Mesenchymal stem cell (in vitro differentiated cells and primary cell): Measurements from ENCODE around the gene TMC4. TPM values are rescaled to one million over a fixed set of nuclear protein-coding genes. Genes with fewer than 3 reads are reported as not detected.
"Not testable (repeated sequence)": the region's sequence is repeated elsewhere in the genome, so short reads cannot be mapped to it uniquely, and the experiment has no call there.

ENCODE experiments used
- DNase-seq: peaks from one replicate; pipeline ENCODE4 v3.0.0-alpha.2; 2013
- H2AFZ ChIP-seq: one replicate; pipeline ENCODE4 v1.6.1; 2013; ENCODE audit warnings: low read depth, mild to moderate bottlenecking, control low read depth, inconsistent platforms, low read length, moderate library complexity
- H2AK5ac ChIP-seq: 2 replicates; pipeline ENCODE4 v1.6.1; 2013; ENCODE audit warnings: low read length, moderate library complexity, mild to moderate bottlenecking, inconsistent platforms; ENCODE audit not compliant: severe bottlenecking
- H2BK120ac ChIP-seq: one replicate; pipeline ENCODE4 v1.6.1; 2013; ENCODE audit warnings: low read depth, mild to moderate bottlenecking, inconsistent platforms, low read length, moderate library complexity
- H2BK12ac ChIP-seq, 2 experiments: one replicate each; pipeline ENCODE4 v1.6.1; 2013; ENCODE audit warnings: inconsistent platforms in 2 of 2, low read length in 2 of 2, mild to moderate bottlenecking in 2 of 2, moderate library complexity in 2 of 2, control low read depth in 1 of 2
- H2BK15ac ChIP-seq: one replicate; pipeline ENCODE4 v1.6.1; 2013; ENCODE audit warnings: mild to moderate bottlenecking, low read depth, inconsistent platforms; ENCODE audit not compliant: poor library complexity, severe bottlenecking
- H2BK5ac ChIP-seq: 2 replicates; pipeline ENCODE4 v1.6.1; 2013; ENCODE audit warnings: low read depth, mild to moderate bottlenecking, low read length, control low read depth, inconsistent platforms; ENCODE audit not compliant: poor library complexity, severe bottlenecking
- H3K14ac ChIP-seq, 2 experiments: one replicate each; pipeline ENCODE4 v1.6.1; 2013; ENCODE audit warnings: inconsistent platforms in 2 of 2, low read length in 2 of 2, control low read depth in 1 of 2, mild to moderate bottlenecking in 1 of 2, moderate library complexity in 1 of 2
- H3K18ac ChIP-seq, 2 experiments: one replicate each; pipeline ENCODE4 v1.6.1; 2013; ENCODE audit warnings: inconsistent platforms in 2 of 2, low read length in 2 of 2, control low read depth in 1 of 2, low read depth in 1 of 2, mild to moderate bottlenecking in 1 of 2
- H3K23ac ChIP-seq, 2 experiments: one replicate each; pipeline ENCODE4 v1.6.1; 2013; ENCODE audit warnings: inconsistent platforms in 2 of 2, low read length in 2 of 2, mild to moderate bottlenecking in 2 of 2, moderate library complexity in 2 of 2, control low read depth in 1 of 2
- H3K27ac ChIP-seq: 2 replicates; pipeline ENCODE4 v1.5.1; 2013; ENCODE audit warnings: mild to moderate bottlenecking, moderate library complexity, low read length, control low read depth, inconsistent platforms; ENCODE audit not compliant: poor library complexity, severe bottlenecking
- H3K27me3 ChIP-seq, 2 experiments: 2 replicates each; pipeline versions ENCODE4 v1.6.1 to v1.7.0; 2013; ENCODE audit warnings: low read length in 2 of 2, mild to moderate bottlenecking in 2 of 2, moderate library complexity in 2 of 2, control low read depth in 1 of 2, inconsistent platforms in 1 of 2; ENCODE audit not compliant: control insufficient read depth in 1 of 2, insufficient read depth in 1 of 2
- H3K36me3 ChIP-seq, 2 experiments: 2 replicates each; pipeline versions ENCODE4 v1.6.1 to v1.7.0; 2013; ENCODE audit warnings: low read length in 2 of 2, control low read depth in 1 of 2, inconsistent platforms in 1 of 2, low read depth in 1 of 2, mild to moderate bottlenecking in 1 of 2; ENCODE audit not compliant: insufficient read depth in 2 of 2, control insufficient read depth in 1 of 2
- H3K4ac ChIP-seq, 2 experiments: one replicate each; pipeline ENCODE4 v1.6.1; 2013; ENCODE audit warnings: inconsistent platforms in 2 of 2, low read length in 2 of 2, mild to moderate bottlenecking in 2 of 2, moderate library complexity in 2 of 2, control low read depth in 1 of 2, low read depth in 1 of 2
- H3K4me1 ChIP-seq: 2 replicates; pipeline ENCODE4 v1.6.1; 2013; ENCODE audit warnings: low read depth, low read length, control low read depth; ENCODE audit not compliant: control insufficient read depth, insufficient read depth
- H3K4me2 ChIP-seq: 2 replicates; pipeline ENCODE4 v1.6.1; 2013; ENCODE audit warnings: low read length, mild to moderate bottlenecking, inconsistent platforms; ENCODE audit not compliant: poor library complexity, severe bottlenecking
- H3K4me3 ChIP-seq, 2 experiments: 2 replicates each; pipeline versions ENCODE4 v1.5.1 to v1.7.0; 2013; ENCODE audit warnings: low read length in 2 of 2, mild to moderate bottlenecking in 2 of 2, control low read depth in 1 of 2, low read depth in 1 of 2; ENCODE audit not compliant: insufficient read depth in 1 of 2
- H3K79me1 ChIP-seq: replicated peaks from 2 replicates; pipeline ENCODE4 v1.6.1; 2013; ENCODE audit warnings: mild to moderate bottlenecking, control low read depth, low read length, inconsistent platforms; ENCODE audit not compliant: poor library complexity, severe bottlenecking
- H3K9ac ChIP-seq: 2 replicates; pipeline ENCODE4 v1.7.0; 2013; ENCODE audit warnings: mild to moderate bottlenecking, low read length, moderate library complexity
- H3K9me3 ChIP-seq: 2 replicates; pipeline ENCODE4 v1.7.0; 2013; ENCODE audit warnings: mild to moderate bottlenecking, low read length; ENCODE audit not compliant: control insufficient read depth
- H4K8ac ChIP-seq: one replicate; pipeline ENCODE4 v1.6.1; 2013; ENCODE audit warnings: inconsistent platforms, mild to moderate bottlenecking, low read length, moderate library complexity
- H4K91ac ChIP-seq: one replicate; pipeline ENCODE4 v1.6.1; 2013; ENCODE audit warnings: mild to moderate bottlenecking, low read length, inconsistent platforms
- WGBS: methylation state at CpG from one replicate; pipeline ENCODE4 v1.1.7; 2013; ENCODE audit warnings: mixed read lengths; 5-methylcytosine and 5-hydroxymethylcytosine counted together
- polyA plus RNA-seq, 2 experiments: library from polyadenylated mRNA; stranded (reverse); fragments of 200-250 nt; gene quantifications; one replicate each; pipeline ENCODE4 v1.2.3, GENCODE V29; 2013

Gene TMC4, protein sequence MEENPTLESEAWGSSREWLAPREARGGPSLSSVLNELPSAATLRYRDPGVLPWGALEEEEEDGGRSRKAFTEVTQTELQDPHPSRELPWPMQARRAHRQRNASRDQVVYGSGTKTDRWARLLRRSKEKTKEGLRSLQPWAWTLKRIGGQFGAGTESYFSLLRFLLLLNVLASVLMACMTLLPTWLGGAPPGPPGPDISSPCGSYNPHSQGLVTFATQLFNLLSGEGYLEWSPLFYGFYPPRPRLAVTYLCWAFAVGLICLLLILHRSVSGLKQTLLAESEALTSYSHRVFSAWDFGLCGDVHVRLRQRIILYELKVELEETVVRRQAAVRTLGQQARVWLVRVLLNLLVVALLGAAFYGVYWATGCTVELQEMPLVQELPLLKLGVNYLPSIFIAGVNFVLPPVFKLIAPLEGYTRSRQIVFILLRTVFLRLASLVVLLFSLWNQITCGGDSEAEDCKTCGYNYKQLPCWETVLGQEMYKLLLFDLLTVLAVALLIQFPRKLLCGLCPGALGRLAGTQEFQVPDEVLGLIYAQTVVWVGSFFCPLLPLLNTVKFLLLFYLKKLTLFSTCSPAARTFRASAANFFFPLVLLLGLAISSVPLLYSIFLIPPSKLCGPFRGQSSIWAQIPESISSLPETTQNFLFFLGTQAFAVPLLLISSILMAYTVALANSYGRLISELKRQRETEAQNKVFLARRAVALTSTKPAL
- 1.7 TPM for polyA plus RNA-seq (2013, experiment 1 of 2)
- polyA plus RNA-seq (2013, experiment 2 of 2): 1.2 TPM

DNA sequence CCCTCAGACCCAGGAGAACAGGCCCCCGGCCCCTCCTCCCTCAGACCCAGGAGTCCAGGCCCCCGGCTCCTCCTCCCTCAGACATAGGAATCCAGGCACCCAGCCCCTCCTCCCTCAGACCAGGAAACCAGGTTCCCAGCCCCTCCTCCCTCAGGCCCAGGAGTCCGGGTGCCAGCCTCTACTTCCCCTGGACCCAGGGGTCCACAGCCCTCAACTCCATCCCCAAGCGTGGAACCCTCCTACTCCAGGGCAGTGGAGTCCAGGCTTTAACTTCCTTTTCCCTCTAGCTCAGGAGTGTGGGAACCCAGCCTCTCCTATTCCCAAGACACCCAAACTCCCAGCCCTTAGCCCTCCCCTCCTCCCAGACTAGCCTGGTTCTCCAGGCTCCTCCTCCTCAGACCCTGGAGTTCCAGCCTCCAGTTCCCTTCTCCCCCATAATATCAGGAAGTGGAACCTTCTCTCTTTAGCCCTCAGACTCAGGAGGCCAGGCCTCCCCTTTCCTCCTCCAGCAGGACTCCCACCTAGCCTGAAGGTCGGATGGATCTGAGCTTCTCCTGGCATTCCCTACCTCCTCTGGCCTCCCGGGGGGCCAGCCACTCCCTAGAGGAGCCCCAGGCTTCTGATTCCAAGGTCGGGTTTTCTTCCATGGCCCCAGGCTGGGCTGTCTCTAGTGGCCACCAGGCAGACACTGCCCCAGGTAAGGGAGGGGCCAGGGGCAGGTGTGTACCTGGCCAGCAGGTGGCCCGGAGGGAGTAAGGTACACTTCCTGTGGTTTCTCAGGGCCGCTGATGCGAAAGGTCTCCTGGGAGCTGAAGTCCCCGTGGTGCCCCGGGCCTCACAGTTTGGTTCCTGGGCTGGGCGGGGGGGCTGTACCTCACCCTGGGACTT is at the start of gene TMC4:
TSS of gene TMC4 (minus strand) at position 690 of the 888 bp plus-strand sequence. CDS start at position 647, 43 bp downstream.
- Histone ChIP-seq H2AFZ (no peak within 1 kb of the TSS), H2BK5ac (no peak within 1 kb of the TSS), H3K23ac (peak within 1 kb of the TSS in 1 of 2 experiments; percentile 17), H2AK5ac (no peak within 1 kb of the TSS), H3K4ac (no peak within 1 kb of the TSS), H3K27me3 (no peaks in the 10 kb centered on the region), H3K4me3 (no peak within 1 kb of the TSS), H3K4me2 (no peak within 1 kb of the TSS), H4K8ac (peak within 1 kb of the TSS; percentile 93), H3K36me3 (peaks cover 12 to 19% of the 10 kb centered on the region in 2 experiments), H2BK12ac (no peak within 1 kb of the TSS), H3K79me1 (no peaks in the 10 kb centered on the region), H3K14ac (no peak within 1 kb of the TSS), H4K91ac (peak within 1 kb of the TSS; percentile 40), H3K4me1 (peaks cover 16% of the 10 kb centered on the region), H3K18ac (no peak within 1 kb of the TSS), H3K9ac (no peak within 1 kb of the TSS), H2BK15ac (no peak within 1 kb of the TSS), H3K27ac (no peak within 1 kb of the TSS), H3K9me3 (no peaks in the 10 kb centered on the region), H2BK120ac (no peak within 1 kb of the TSS)
- WGBS: 21% methylated on average over 13 of the region's 13 CpGs
- peak; percentile 48 for DNase-seq

DNA sequence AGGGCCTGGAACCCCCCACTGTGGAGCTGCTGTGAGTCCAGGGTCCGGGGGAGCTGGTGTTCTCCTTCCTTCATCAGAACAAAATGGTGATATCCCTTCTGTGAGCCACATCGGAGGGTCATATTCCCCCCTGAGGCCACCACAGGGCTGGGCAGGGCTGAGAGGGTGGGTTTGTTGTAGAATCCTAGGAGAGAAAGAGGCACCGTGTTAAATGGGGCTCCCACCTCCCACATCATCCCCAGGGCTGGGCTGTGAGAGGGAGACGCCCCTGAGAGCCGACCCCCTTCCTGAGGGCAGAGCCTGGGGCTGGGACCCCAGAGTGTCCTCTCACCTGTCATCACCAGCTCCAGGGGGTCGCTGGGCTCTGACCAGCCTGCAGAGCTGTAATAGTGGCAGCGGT is 49.0 kb upstream of the TMC4 start:
- H4K8ac ChIP-seq, DNase-seq, H3K14ac ChIP-seq, H4K91ac ChIP-seq, H2AK5ac ChIP-seq, H2BK12ac ChIP-seq, H2AFZ ChIP-seq, H3K4me2 ChIP-seq, H3K18ac ChIP-seq, H2BK120ac ChIP-seq, H3K79me1 ChIP-seq, H3K27ac ChIP-seq, H2BK5ac ChIP-seq, H3K4ac ChIP-seq, H3K9ac ChIP-seq, H3K9me3 ChIP-seq, H3K23ac ChIP-seq, H2BK15ac ChIP-seq, H3K4me3 ChIP-seq: not testable (repeated sequence)
- Histone ChIP-seq H3K27me3 (peaks cover 4 to 19% of the 10 kb centered on the region in 2 experiments), H3K36me3 (peaks cover 7 to 17% of the 10 kb centered on the region in 2 experiments), H3K4me1 (peaks cover 23% of the 10 kb centered on the region)
- WGBS: no CpG with 5 or more reads among the region's 7 CpGs

DNA sequence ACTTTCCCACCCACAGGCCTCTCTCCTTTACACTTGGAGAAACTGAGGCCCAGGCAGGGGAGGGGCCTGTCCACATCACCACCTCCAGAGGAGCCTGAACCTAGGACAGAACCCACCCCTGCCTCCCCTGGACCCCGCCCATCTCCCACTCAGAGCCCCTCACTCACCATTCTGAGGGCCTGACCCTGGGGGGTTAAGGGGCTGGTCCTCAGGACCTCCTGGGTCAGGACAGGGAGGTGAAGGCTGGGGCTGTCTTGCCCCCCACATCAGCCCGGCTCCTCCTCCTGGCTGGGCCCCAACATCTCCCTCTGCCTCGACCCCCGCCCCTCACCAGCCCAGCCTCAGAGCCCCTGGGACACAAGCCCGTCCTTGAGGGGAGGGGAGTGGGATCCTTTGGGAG is 46.7 kb upstream of the TMC4 start:
- peaks cover 25% of the 10 kb centered on the region for H3K4me1 ChIP-seq

More for the DNA sequence above, 46.7 kb upstream of the TMC4 start:
- Histone ChIP-seq H3K27me3 (peaks cover 4 to 13% of the 10 kb centered on the region in 2 experiments), H3K79me1 (peaks cover 13% of the 10 kb centered on the region), H3K36me3 (peaks cover 13 to 17% of the 10 kb centered on the region in 2 experiments)
- H3K18ac ChIP-seq, H2AFZ ChIP-seq, H2BK5ac ChIP-seq, H3K27ac ChIP-seq, H3K23ac ChIP-seq, H3K4me2 ChIP-seq, H3K14ac ChIP-seq, H2BK120ac ChIP-seq, H2BK12ac ChIP-seq, DNase-seq, H3K9me3 ChIP-seq, H3K4ac ChIP-seq, H3K9ac ChIP-seq, H3K4me3 ChIP-seq, H2AK5ac ChIP-seq, H2BK15ac ChIP-seq, H4K8ac ChIP-seq, H4K91ac ChIP-seq: not testable (repeated sequence)
- 100% methylated on average over 1 of the region's 5 CpGs for WGBS
